HG03196 (cell line): Measurements from ENCODE around the gene LIN52.

Experiments used
- ATAC-seq: cut with Tn5 transposase; IDR thresholded peaks from one replicate; pipeline ENCODE4 v1.9.1; 2021; ENCODE audit not compliant: unreplicated experiment

The LIN52 gene

GRCh38 chr14:74190927-74191575, 106.3 kb downstream of the LIN52 start:
- ATAC-seq = no peak

- no peak for ATAC-seq
These were observed 109.9 kb downstream of the LIN52 start for GRCh38 chr14:74194506-74195274.

DNA sequence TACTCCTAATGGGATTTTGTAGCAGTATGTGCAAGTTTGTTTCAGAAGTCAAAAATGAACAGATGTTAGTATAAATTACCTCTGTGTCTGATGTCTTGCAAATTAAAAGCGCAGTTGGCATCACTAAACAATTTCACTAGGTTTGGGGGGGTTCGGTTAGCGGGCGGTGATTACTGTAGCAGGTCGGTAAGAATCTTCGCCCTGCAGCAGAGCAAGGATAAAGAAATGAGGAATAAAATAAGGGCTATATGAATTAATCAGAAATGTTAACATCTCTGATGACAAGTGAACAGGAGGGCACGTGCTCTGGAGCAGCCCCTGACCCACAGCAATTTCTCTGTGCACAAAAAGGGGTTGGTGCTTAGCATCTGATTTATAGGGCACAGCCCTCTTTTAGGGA, 110.9 kb downstream of the LIN52 start:
- no peak for ATAC-seq

- ATAC-seq = no peak
These were observed 113.9 kb downstream of the LIN52 start for GRCh38 chr14:74198441-74199234.

DNA sequence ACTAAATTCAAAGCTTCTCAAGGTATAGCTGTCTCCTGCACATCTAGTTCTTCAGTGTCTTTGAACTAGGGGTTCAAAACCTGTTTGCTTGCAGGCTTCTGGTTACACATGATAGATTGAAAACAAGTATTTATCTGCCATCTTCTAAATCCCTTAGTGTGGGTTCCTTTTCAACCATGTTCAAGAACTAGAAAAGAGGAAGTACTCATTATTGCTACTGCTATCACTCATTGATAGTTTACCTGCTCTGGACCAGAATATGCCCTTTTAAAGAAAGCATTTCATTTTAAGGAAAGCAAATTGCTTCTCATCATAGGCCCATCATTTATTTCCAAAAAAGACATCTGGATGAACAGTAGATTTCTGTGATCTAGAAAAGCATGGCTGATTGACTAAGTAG, 117.4 kb downstream of the LIN52 start:
- no peak for ATAC-seq

- ATAC-seq = no peak
These were observed 118.9 kb downstream of the LIN52 start for GRCh38 chr14:74203639-74204038.

DNA sequence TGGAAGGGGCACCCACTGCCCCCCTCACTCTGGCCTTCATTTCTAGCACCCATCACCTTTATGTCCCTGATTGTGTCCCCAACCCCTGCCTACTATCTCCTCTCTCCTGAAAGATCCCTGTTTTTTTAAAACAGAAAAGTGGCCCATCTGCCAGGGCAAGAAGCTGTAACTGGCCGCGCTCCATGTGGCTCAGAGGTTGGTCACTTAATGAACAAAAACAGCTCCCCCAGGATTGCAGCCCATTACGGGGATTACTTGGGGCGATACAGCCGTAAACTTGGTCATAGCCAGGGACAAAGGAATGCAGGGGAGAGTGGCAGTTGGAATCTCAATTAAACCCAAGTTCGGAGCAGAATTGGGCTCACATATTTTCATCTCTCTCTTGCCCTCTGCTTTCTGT, 119.7 kb downstream of the LIN52 start:
- ATAC-seq = no peak

DNA sequence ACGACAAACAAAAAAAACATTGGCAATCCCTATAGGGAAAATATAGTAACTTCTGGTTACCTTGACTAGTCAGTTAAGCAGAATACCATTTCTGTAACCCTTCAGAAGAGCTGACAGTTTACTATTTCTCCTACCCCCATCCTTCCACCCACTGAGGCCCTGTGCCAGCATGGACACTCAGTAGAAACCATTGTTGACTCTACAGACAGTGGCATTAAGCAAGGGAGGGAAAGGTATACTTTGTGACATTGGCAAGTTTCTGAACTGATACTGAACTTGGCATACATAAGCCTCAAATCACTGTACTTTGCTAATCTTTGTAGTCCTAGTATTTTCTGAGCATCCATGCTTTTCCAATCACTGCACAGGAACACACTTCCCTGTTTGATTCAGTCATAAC, 121.1 kb downstream of the LIN52 start:
- ATAC-seq = no peak

GRCh38 chr14:74207943-74208342, 123.2 kb downstream of the LIN52 start:
- ATAC-seq = no peak

- ATAC-seq = no peak
These were observed 123.9 kb downstream of the LIN52 start for GRCh38 chr14:74208642-74209041.

DNA sequence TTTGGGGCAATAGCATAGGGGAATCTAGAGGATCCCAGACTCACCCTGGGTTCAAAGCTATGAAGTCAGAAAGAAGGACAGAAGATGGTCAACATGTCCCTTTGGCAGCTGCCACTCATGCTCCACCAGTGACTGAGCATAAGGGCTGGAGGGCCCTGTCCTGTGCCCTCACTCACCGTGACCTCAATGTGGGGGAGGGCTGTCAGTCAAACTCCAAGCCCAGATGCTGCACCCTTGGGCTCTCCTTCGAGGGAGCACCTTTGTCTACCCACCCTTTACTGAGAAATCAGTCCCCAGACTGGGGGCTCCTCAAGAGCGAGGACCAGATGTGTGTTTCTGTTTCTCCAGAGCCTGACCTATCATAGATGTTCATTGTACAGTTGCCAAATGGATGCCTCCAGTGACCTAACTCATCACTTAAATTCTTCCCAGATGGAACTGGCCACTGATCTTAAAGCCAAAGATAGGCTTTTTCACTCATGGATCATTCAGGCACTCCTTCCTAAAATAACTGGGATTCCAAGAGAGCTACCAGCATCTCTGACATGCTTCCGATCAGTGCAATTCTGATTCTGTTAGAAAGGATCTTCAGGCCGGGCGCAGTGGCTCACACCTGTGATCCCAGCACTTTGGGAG, 127.3 kb downstream of the LIN52 start:
- ATAC-seq = no peak

GRCh38 chr14:74213907-74214803, 129.4 kb downstream of the LIN52 start:
- no peak for ATAC-seq

GRCh38 chr14:74216671-74217070, 131.9 kb downstream of the LIN52 start:
- ATAC-seq = no peak

DNA sequence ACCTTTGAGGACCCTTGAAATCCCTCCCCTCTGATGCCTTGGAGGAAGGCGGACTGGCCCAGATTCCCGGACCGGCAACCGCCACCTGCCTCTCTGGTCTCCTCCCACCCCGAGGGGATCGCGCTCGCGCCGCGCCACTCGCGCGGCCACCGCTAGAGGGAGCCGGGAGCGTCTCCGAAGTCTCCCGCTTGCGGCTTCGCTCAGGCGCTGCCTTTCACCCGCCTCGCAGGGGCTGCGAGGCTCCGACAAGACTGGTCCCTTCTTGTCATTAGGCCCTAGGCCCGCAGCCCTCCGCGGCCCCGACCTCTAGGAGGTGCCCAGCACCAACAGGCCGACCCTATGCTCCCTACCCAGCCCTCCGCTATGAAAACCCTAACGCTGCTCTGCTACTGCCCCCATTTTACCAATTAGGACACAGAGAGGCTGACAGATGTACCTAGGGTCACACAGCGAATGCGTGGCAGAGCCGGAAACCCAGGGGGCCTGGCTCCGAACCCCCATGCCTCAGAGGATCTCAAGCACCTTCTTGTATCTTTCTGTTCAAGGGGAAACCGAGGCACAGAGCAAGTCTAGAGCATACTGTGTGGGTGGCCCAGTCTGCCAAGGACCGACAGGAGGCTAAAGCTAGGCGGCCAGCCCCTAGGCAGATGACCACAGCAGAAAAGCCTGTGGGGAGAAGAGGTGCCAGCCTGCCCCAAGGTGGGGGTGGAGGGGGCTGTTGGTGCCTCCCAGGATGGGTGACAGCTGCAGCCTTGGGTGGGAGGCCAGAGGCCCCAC, 133.1 kb downstream of the LIN52 start:
- ATAC-seq = no peak

GRCh38 chr14:74218462-74218861, 133.7 kb downstream of the LIN52 start:
- no peak for ATAC-seq

DNA sequence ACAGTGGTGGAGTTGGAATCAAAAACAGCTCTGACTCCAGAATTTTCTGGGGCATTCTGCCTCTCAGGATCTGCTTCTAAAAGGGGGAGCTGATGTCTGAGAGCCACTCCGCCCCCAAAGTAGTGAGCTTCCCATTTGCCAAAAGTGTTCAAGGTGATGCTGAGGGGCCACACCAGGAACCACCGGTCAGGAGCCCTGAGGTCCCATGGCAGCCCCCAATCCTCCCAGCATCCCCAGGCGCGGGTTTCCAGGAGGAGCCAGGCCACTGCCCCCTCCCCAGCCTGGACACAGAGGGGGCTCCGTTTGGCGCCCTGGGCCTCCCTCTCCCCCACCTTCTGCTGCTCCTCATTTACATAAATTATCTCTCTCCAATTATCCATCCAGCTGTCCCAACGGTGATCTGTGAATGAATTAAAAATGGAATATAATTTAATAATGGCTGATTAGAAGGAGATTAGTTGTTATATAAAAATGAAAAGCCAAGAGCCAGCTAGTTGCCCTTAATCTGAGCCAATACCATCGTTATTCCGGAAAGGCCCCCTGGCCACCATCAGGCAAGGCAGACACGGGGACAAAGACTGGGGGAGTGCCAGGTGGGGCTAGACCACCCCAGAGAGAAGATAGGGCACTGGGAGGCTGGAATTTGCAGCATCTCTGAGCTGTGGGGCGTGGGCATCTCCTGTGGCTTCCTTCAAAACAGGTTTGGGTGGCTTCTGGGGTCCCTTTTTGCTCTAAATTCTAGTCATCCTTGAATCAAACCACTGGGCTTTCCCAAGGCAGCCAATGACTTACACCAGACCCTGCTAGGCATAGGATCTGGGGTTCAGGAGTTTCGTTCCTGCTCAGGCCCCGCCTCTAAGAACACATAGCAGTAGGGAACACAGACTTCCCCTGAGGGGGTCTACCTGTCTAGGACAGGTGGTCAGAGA, 134.8 kb downstream of the LIN52 start:
- ATAC-seq = no peak

- ATAC-seq = no peak
These were observed 136.2 kb downstream of the LIN52 start for GRCh38 chr14:74220991-74221390.

- ATAC-seq = no peak
These were observed 137.0 kb downstream of the LIN52 start for GRCh38 chr14:74221741-74222140.

- no peak for ATAC-seq
These were observed 138.3 kb downstream of the LIN52 start for GRCh38 chr14:74223016-74223415.
